Psoas muscle (tissue), 8 donors: Measurements from ENCODE around the gene CCDC106. TPM values are rescaled to one million over a fixed set of nuclear protein-coding genes. Genes with fewer than 3 reads are reported as not detected.
A peak's percentile ranks its signal among the peaks of the same experiment; 100 is the strongest.

Experiments
- ATAC-seq, 4 donors: fragments of 200-7000 bp; cut with Tn5 transposase; one replicate each; pipeline ENCODE4 v1.9.1; 2020; ENCODE audit warnings: moderate library complexity in 3 of 4, mild to moderate bottlenecking in 2 of 4
- DNase-seq, 2 donors: peaks; one replicate each; pipeline ENCODE4 v3.0.0-alpha.2; 2020
- H3K27ac ChIP-seq: fragments of 200-600 bp; one replicate; pipeline ENCODE4 v1.8.0; 2022
- H3K27me3 ChIP-seq, 3 donors: fragments of 200-600 bp in 1 of 3; one replicate each; pipeline versions ENCODE4 v1.6.1 to v1.8.0; 2013 to 2022; ENCODE audit warnings: low read length in 2 of 3, mild to moderate bottlenecking in 2 of 3, moderate library complexity in 1 of 3; ENCODE audit not compliant: insufficient read depth in 3 of 3
- H3K36me3 ChIP-seq, 2 donors: fragments of 200-600 bp in 1 of 2; one replicate each; pipeline versions ENCODE4 v1.6.1 to v1.8.0; 2013 to 2022; ENCODE audit warnings: low read depth in 1 of 2, mild to moderate bottlenecking in 1 of 2, moderate library complexity in 1 of 2; ENCODE audit not compliant: insufficient read depth in 1 of 2
- H3K4me1 ChIP-seq: fragments of 200-600 bp; one replicate; pipeline ENCODE4 v1.8.0; 2022
- H3K4me3 ChIP-seq: fragments of 200-600 bp; one replicate; pipeline ENCODE4 v1.8.0; 2022; ENCODE audit warnings: mild to moderate bottlenecking
- H3K9me3 ChIP-seq: fragments of 200-600 bp; one replicate; pipeline ENCODE4 v1.8.0; 2022
- WGBS, 3 donors: extraction: QIAGEN DNeasy Blood & Tissue Kit; methylation state at CpG; one replicate each; pipeline versions ENCODE4 v1.1.6 to v1.1.7; 2013; 5-methylcytosine and 5-hydroxymethylcytosine counted together
- intact Hi-C, 2 donors: fragments of 100-400 bp; cut with DNase I; formaldehyde crosslinking; loops; one replicate each; pipeline versions ENCODE4 v1.11.0 to v1.14.2; 2022
- polyA plus RNA-seq, 3 donors: library from polyadenylated mRNA; stranded (reverse); fragments of 200-250 nt; gene quantifications; one replicate each; pipeline ENCODE4 v1.2.3, GENCODE V29; 2013
- total RNA-seq, 4 donors: library from RNA; stranded (reverse); fragmentation: NEBNext Ultra II Directional in 2 of 4; extraction: Animal tissue kit (Norgen Biotek cat#: 25700) in 2 of 4; gene quantifications; one replicate each; pipeline versions ENCODE4 v1.2.1 to v1.2.4, GENCODE V29; 2021 to 2023
- TF ChIP-seq, protein P1 (sequence below): fragments of 200-600 bp; IDR thresholded peaks from one replicate; pipeline ENCODE4 v1.8.0; 2022; ENCODE audit warnings: antibody characterized with exemption
- donor health status: healthy with polysubstance abuse.
- donor health status: DM: no; HTN: no; CAD: no; lungs with moderate emphysema.
- donor health status: Bipolar disorder and iron deficiency.
- donor health status: healthy.
- donor health status: DM: yes; HTN: yes; CAD: no.
- donor health status: DM: no; HTN: no; CAD: no.
- donor health status: DM: no; HTN: no; CAD: no.
- donor health status: DM: yes; HTN: yes; CAD: no.

The CCDC106 gene
- total and polyA plus RNA-seq, 7 donors, result 4.4 to 12.0 (median 10.0) TPM

DNA sequence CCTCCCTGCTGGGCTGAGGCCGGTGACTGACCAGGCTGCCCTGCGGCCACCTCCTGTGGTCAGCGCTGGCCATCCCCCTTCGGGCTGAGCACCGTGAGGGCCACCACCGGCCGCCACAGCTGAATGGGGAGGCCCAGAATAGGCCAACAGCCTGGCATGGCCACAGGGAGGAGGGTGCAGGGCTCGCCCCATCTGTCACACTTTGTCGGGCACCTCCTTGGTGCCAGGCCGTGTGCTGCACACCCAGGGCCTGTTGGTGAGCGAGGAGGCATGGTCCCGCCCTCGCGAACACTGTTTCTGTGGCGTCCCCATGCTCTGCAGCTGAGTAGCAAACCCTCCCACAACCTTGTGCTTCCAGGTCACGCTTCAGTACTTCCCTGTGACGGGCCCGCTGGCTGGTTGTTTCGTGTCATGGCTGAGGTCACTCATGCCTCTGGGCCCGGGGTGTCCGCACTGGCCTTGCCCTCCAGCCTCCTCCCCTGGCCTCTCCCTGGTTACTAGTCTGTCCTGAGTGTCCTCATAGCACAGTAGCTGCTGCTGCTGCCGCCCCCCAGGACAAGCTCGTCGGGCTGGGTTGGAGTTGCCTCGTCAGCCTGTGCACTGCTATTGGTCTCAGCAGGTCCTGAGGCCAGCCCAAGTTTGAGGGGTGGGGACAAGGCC lies 42.2 kb downstream of the CCDC106 start:
- Histone ChIP-seq H3K4me3 (no peak overlapping the region), H3K4me1 (no peaks in the 10 kb centered on the region), H3K36me3 (peaks cover under 1 to 84% of the 10 kb centered on the region in 2 donors), H3K9me3 (no peaks in the 10 kb centered on the region), H3K27ac (no peak overlapping the region), H3K27me3 (no peaks in the 10 kb centered on the region)
- no peak for ATAC-seq
- DNase-seq, result peak in 1 of 2 donors; percentile 41
- TF ChIP-seq, protein P1, sequence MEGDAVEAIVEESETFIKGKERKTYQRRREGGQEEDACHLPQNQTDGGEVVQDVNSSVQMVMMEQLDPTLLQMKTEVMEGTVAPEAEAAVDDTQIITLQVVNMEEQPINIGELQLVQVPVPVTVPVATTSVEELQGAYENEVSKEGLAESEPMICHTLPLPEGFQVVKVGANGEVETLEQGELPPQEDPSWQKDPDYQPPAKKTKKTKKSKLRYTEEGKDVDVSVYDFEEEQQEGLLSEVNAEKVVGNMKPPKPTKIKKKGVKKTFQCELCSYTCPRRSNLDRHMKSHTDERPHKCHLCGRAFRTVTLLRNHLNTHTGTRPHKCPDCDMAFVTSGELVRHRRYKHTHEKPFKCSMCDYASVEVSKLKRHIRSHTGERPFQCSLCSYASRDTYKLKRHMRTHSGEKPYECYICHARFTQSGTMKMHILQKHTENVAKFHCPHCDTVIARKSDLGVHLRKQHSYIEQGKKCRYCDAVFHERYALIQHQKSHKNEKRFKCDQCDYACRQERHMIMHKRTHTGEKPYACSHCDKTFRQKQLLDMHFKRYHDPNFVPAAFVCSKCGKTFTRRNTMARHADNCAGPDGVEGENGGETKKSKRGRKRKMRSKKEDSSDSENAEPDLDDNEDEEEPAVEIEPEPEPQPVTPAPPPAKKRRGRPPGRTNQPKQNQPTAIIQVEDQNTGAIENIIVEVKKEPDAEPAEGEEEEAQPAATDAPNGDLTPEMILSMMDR, result no peak
- intact Hi-C loops, result no loop called here
- 92 to 94% (median 94%) methylated on average over 25 of the region's 25 CpGs for WGBS, 3 donors

DNA sequence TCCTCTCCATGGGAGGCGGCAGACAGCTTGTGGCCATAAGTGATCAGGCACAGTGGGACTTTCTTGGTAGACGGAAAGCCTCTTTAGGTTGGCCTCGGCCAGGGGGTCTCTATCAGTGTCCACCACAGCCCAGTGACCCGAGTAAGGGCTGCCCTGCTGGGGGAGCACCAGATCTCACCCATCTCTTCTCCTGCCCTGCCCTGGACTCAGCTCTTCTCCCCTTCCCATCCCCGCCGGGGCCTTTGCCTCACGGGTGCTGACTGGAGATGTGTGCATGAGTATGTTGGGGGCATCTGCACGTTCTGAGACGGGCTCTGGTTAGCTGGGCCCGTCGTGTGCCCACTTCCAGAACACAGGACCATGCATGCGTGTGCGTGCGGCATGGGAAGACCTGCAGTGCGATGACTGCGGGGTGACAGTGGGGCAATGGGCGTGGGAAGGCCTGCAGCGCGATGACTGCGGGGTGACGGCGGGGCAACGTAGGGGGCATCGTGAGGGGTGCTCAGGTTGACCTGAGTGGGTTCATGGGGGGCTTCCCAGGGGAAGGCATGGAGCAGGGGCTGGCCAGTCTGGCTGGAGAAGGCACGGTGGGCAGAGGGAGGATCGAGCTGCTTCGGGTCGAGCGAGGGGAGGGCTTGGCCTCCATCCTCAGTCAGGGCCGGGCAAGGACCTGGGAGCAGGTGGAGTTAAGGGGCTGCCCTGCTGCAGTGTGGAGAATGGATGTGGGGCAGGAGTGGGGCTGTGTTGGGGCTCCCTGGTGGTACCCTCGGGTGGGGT lies 42.9 kb downstream of the CCDC106 start:
- peaks cover 2 to 84% of the 10 kb centered on the region in 2 donors for H3K36me3 ChIP-seq
- no peaks in the 10 kb centered on the region for H3K4me1 ChIP-seq
- DNase-seq (peak in 1 of 2 donors; percentile 36), ATAC-seq (no peak)
- TF ChIP-seq, protein P1, result no peak
- H3K9me3 ChIP-seq, result no peaks in the 10 kb centered on the region
- H3K4me3 ChIP-seq, result no peak overlapping the region
- intact Hi-C loops, result no loop called here
- H3K27me3 ChIP-seq, result no peaks in the 10 kb centered on the region
- 90 to 94% (median 93%) methylated on average over 29 to 31 of the region's 31 CpGs for WGBS, 3 donors
- H3K27ac ChIP-seq, result no peak overlapping the region

DNA sequence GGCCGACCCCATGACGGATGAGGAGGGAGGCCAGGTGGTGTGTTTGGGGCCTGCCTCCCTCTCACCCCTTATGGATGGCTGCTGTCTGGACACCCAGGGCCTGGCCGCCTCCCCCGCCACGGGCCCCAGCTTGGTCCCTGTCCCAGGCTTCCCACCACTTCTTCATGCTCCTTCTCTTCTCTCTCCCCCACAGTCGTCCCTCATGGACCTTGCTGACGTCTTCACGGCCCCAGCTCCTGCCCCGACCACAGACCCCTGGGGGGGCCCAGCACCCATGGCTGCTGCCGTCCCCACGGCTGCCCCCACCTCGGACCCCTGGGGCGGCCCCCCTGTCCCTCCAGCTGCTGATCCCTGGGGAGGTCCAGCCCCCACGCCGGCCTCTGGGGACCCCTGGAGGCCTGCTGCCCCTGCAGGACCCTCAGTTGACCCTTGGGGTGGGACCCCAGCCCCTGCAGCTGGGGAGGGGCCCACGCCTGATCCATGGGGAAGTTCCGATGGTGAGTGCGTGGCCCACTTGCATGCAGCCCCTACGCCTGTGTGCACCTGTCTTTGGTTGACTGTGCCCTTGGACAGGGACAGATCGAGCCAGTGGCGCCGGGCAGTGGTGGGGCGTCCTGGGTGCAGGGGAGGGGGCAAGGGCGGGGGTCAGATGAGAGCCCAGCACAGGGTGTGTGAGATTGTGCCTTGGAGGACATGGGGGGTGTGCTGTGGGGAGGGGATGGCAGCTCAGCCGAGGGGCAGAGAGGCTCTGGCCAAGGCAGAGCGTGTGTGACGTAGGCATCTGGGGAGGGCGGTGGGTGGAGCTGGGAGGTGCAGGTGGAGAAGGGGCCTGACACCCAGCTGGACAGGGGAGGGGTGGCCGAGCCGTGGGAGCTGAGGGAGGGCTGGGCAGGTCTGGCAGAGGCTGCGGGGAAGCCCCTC lies 43.8 kb downstream of the CCDC106 start:
- Histone ChIP-seq H3K4me3 (no peak overlapping the region), H3K27ac (no peak overlapping the region), H3K4me1 (no peaks in the 10 kb centered on the region), H3K9me3 (no peaks in the 10 kb centered on the region), H3K27me3 (no peaks in the 10 kb centered on the region), H3K36me3 (peaks cover 2 to 86% of the 10 kb centered on the region in 2 donors)
- no peak for ATAC-seq
- peak in 1 of 2 donors; percentile 39 for DNase-seq
- WGBS, 3 donors, result 88 to 93% (median 90%) methylated on average over 19 to 31 of the region's 31 CpGs
- TF ChIP-seq, protein P1, result no peak
- intact Hi-C loops, result no loop called here

DNA sequence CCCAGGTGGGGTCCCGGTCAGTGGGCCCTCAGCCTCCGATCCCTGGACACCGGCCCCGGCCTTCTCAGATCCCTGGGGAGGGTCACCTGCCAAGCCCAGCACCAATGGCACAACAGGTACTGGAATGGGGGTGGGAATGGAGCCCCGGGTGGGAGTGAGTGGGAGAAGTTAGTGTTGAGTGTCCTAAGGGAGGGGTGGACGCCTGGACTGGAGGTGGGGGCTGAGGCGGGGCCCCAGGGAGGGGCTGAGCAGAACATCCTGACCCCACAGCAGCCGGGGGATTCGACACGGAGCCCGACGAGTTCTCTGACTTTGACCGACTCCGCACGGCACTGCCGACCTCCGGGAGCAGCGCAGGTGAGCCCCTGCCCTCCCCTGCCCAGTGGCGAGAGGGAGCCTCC lies 44.7 kb downstream of the CCDC106 start:
- ATAC-seq (no peak), DNase-seq (peak in 1 of 2 donors; percentile 36)
- H3K27ac ChIP-seq, result no peak overlapping the region

More for the DNA sequence above, 44.7 kb downstream of the CCDC106 start:
- no peaks in the 10 kb centered on the region for H3K27me3 ChIP-seq
- H3K4me3 ChIP-seq, result no peak overlapping the region
- no peaks in the 10 kb centered on the region for H3K4me1 ChIP-seq
- no peaks in the 10 kb centered on the region for H3K9me3 ChIP-seq
- 90 to 94% (median 93%) methylated on average over 18 to 19 of the region's 19 CpGs for WGBS, 3 donors
- peaks cover 2 to 95% of the 10 kb centered on the region in 2 donors for H3K36me3 ChIP-seq
- TF ChIP-seq, protein P1, result no peak
- intact Hi-C loops, result no loop called here
